Neural cell (in vitro differentiated cells): ENCODE measurements around the gene MRPL36.

Source experiments
- EZH2 ChIP-seq: fragments of 200-600, 300-800 bp; shearing (Covaris generic), sonication (generic); IDR thresholded peaks from 2 replicates; pipeline ENCODE4 v1.6.1; 2014; ENCODE audit warnings: antibody characterized with exemption, low read length, borderline replicate concordance, mild to moderate bottlenecking; ENCODE audit not compliant: insufficient read depth, poor library complexity, severe bottlenecking
- POLR2AphosphoS5 ChIP-seq: IDR thresholded peaks from 2 replicates; pipeline ENCODE4 v1.6.1; 2012
- RAD21 ChIP-seq: fragments of 450-650 bp; conservative IDR thresholded peaks from 2 replicates; pipeline ENCODE4 v1.6.1; 2014; ENCODE audit warnings: antibody characterized with exemption, mild to moderate bottlenecking, moderate library complexity
- SMC3 ChIP-seq: fragments of 450-650 bp; conservative IDR thresholded peaks from 2 replicates; pipeline ENCODE4 v1.6.1; 2014; ENCODE audit warnings: antibody characterized with exemption, mild to moderate bottlenecking, moderate library complexity; ENCODE audit not compliant: poor library complexity
- TAF1 ChIP-seq: IDR thresholded peaks from 2 replicates; pipeline ENCODE4 v1.6.1; 2012; ENCODE audit warnings: low read depth
- TF ChIP-seq, protein P1 (sequence below): fragments of 450-650 bp; IDR thresholded peaks from 2 replicates; pipeline ENCODE4 v1.5.1; 2014; ENCODE audit warnings: antibody characterized with exemption, mild to moderate bottlenecking, moderate library complexity; ENCODE audit not compliant: poor library complexity, severe bottlenecking

DNA sequence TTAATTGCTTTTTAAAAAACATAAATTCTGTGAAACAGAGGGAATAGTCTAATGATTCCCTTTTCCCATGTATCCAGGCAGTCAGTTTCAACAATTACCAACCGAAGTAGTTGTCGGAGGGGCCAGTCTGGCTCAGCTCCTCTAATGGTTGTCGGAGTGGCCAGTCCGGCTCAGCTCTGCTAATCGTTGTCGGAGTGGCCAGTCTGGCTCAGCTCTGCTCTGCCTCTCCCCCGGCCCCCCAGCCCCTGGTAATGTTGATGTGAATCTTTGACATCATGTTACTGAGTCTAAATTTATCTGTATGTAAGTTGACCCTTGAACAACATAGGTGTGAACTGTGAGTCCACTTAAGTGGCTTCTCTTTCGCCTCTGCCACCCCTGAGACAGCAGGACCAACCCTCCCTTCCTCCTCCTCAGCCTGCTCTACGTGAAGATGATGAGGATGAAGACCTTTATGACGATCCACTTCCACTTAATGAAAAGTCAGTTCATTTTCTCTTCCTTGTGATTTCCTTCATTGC, 11.0 kb upstream of the MRPL36 start:
- TF ChIP-seq, protein P1, sequence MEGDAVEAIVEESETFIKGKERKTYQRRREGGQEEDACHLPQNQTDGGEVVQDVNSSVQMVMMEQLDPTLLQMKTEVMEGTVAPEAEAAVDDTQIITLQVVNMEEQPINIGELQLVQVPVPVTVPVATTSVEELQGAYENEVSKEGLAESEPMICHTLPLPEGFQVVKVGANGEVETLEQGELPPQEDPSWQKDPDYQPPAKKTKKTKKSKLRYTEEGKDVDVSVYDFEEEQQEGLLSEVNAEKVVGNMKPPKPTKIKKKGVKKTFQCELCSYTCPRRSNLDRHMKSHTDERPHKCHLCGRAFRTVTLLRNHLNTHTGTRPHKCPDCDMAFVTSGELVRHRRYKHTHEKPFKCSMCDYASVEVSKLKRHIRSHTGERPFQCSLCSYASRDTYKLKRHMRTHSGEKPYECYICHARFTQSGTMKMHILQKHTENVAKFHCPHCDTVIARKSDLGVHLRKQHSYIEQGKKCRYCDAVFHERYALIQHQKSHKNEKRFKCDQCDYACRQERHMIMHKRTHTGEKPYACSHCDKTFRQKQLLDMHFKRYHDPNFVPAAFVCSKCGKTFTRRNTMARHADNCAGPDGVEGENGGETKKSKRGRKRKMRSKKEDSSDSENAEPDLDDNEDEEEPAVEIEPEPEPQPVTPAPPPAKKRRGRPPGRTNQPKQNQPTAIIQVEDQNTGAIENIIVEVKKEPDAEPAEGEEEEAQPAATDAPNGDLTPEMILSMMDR: no peak
- TF ChIP-seq SMC3 (no peak), RAD21 (no peak), POLR2AphosphoS5 (no peak), EZH2 (no peak), TAF1 (no peak)
